ENCODE measurements around the gene SLC5A6.
A peak's percentile ranks its signal among the peaks of the same experiment; 100 is the strongest.

SLC5A6 gene

DNA sequence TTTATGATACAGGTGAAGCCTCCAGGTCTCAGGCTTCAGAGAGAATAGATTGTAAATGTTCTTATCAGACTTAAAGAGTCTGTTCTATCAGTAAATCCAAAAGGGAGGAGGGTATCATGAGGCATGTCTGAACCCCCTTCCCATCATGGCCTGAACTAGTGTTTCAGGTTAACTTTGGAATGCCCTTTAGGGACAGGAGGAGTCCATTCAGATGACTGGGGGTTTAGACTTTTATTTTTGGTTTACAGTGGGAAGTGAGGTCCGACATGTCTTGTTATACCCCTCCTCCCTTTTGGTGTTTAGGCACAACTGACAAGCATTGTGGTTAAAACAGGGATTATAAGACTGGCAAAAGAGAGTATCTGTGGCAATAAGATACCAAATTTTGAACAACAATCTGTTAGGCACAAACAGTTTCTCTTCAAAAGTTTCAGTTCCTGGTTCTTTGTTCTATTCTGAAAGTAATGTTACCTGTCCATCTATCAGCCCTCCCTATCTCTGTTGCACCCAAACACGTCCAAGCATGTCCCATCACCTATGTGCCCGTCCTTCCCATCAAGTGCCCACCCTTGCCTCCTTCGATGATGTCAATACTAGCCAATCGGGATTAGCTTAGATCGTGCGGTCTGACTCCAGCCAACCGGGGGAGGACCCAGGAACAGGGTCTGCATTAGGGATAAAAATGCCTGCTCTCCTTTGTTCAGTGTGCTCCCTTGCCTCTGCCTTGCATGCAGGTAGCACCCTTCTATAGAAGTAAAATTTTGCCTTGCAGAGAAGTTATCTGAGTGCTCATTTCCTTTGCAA lies 46.9 kb downstream of the SLC5A6 start:
- peak; percentile 87 for FAIRE-seq
- no peak for DNase-seq (ENCODE audit: insufficient read length, low spot score)
- TF ChIP-seq SPI1 (IDR thresholded peaks at IDR 0.05; ENCODE audit: low read depth, low read length) (peak; percentile 96), POLR2AphosphoS5 (IDR thresholded peaks at IDR 0.05; ENCODE audit: low read depth, low read length) (no peak)

DNA sequence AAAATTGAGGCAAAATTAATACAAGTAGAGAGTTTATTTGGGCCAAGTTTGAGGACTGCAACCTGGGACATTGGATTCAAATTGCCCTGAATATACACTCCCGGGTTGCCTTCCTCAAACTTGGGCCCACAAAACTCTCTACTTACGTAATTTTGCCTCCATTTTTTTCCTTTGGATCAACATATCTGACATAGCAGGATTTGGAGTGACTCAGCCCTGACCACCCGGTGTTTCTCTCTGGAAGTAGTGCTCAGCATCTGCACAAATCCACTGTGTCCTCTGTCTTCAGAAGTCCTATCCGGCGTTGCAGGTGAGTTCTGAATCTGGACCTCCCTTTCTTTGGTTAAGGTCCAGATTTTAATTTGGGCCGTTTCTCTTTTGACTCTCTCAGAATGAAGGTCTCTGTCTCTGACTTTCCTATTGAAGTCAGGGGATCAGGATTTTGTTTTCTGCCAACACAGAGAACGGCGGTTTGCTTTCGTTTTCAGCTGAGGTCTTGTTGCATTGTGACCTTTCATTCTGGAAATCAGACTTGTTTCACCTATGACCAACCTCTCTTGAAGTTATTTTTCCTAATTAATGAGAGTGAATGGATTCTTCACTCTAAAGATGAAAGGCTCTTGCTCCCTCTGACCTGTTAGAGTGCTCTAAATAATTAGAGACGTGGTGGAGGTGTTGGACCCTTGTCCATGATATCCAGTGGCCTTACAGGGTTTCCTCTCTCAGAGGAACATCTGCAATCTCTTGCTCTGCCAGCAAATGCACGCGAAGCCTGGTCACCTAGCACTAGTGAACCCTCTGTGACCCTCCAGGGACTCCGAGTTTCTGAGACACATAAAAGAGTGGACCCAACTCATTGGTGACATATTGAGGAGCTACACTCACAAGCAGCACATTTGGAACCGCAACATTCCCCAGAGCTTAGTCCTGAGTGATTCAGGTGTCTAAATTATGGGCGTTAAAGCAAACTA lies 49.6 kb downstream of the SLC5A6 start:
- no peak for DNase-seq (ENCODE audit: insufficient read length, low spot score)
- no peak for TF ChIP-seq TAF1 (IDR thresholded peaks at IDR 0.05; ENCODE audit: low read depth, low read length)
- no peak for TF ChIP-seq POLR2AphosphoS5 (IDR thresholded peaks at IDR 0.05; ENCODE audit: low read depth, low read length)
- TF ChIP-seq PAX5 (IDR thresholded peaks at IDR 0.05; ENCODE audit: insufficient read depth, low read length, severe bottlenecking) = no peak
- no peak for TF ChIP-seq POU2F2 (IDR thresholded peaks at IDR 0.05; ENCODE audit: low read depth, low read length)
- no peak for FAIRE-seq

GRCh38 chr2:27160191-27160590 lies 51.9 kb downstream of the SLC5A6 start:
- DNase-seq (ENCODE audit: insufficient read length, low spot score) (no peak), FAIRE-seq (no peak)
- TF ChIP-seq POLR2AphosphoS5 (IDR thresholded peaks at IDR 0.05; ENCODE audit: low read depth, low read length) (no peak), PAX5 (IDR thresholded peaks at IDR 0.05; ENCODE audit: insufficient read depth, low read length, severe bottlenecking) (no peak), SPI1 (IDR thresholded peaks at IDR 0.05; ENCODE audit: low read depth, low read length) (no peak), TAF1 (IDR thresholded peaks at IDR 0.05; ENCODE audit: low read depth, low read length) (no peak), POU2F2 (IDR thresholded peaks at IDR 0.05; ENCODE audit: low read depth, low read length) (no peak), POLR2A (IDR thresholded peaks at IDR 0.05; ENCODE audit: low read depth, low read length) (no peak)

- FAIRE-seq (no peak), DNase-seq (ENCODE audit: insufficient read length, low spot score) (no peak)
- TF ChIP-seq SPI1 (IDR thresholded peaks at IDR 0.05; ENCODE audit: low read depth, low read length) (no peak), TAF1 (IDR thresholded peaks at IDR 0.05; ENCODE audit: low read depth, low read length) (no peak), POLR2A (IDR thresholded peaks at IDR 0.05; ENCODE audit: low read depth, low read length) (no peak), PAX5 (IDR thresholded peaks at IDR 0.05; ENCODE audit: insufficient read depth, low read length, severe bottlenecking) (no peak), POU2F2 (IDR thresholded peaks at IDR 0.05; ENCODE audit: low read depth, low read length) (no peak), POLR2AphosphoS5 (IDR thresholded peaks at IDR 0.05; ENCODE audit: low read depth, low read length) (no peak)
These were observed 52.8 kb downstream of the SLC5A6 start for GRCh38 chr2:27159271-27159670.

- FAIRE-seq (no peak), DNase-seq (ENCODE audit: insufficient read length, low spot score) (no peak)
- no peak for TF ChIP-seq POLR2AphosphoS5 (IDR thresholded peaks at IDR 0.05; ENCODE audit: low read depth, low read length)
- no peak for TF ChIP-seq POLR2A (IDR thresholded peaks at IDR 0.05; ENCODE audit: low read depth, low read length)
- no peak for TF ChIP-seq TAF1 (IDR thresholded peaks at IDR 0.05; ENCODE audit: low read depth, low read length)
- TF ChIP-seq SPI1 (IDR thresholded peaks at IDR 0.05; ENCODE audit: low read depth, low read length) = no peak
- TF ChIP-seq POU2F2 (IDR thresholded peaks at IDR 0.05; ENCODE audit: low read depth, low read length) = no peak
- TF ChIP-seq PAX5 (IDR thresholded peaks at IDR 0.05; ENCODE audit: insufficient read depth, low read length, severe bottlenecking) = no peak
These were observed 53.6 kb downstream of the SLC5A6 start for GRCh38 chr2:27158468-27158867.

DNA sequence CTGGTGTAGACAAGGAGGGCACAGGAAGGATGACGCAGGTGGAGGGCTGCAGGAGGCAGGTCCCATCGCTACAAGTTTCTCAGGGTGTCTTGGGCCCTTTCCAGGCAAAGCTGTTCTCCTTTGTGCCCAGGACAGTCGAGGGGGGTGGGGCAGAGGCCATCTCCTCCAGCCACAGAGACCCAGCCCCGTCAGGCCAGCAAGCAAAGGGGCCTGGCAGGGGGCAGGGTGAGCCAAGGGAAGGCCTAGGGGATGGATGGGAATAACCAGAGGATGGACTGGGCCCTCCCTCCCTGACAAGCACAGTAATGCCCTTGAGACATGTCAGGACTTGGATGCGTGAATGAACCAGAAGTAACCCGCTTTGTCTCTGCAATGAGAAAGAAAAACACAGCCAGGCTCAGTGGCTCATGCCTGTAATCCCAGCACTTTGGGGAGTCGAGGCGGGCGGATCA lies 57.0 kb downstream of the SLC5A6 start:
- DNase-seq (ENCODE audit: insufficient read length, low spot score) (no peak), FAIRE-seq (no peak)
- TF ChIP-seq POLR2AphosphoS5 (IDR thresholded peaks at IDR 0.05; ENCODE audit: low read depth, low read length) = no peak
- no peak for TF ChIP-seq PAX5 (IDR thresholded peaks at IDR 0.05; ENCODE audit: insufficient read depth, low read length, severe bottlenecking)
- no peak for TF ChIP-seq TAF1 (IDR thresholded peaks at IDR 0.05; ENCODE audit: low read depth, low read length)
- TF ChIP-seq SPI1 (IDR thresholded peaks at IDR 0.05; ENCODE audit: low read depth, low read length) = no peak
- no peak for TF ChIP-seq POLR2A (IDR thresholded peaks at IDR 0.05; ENCODE audit: low read depth, low read length)

- DNase-seq (ENCODE audit: insufficient read length, low spot score) (no peak), FAIRE-seq (no peak)
- TF ChIP-seq POLR2A (IDR thresholded peaks at IDR 0.05; ENCODE audit: low read depth, low read length) = no peak
- TF ChIP-seq PAX5 (IDR thresholded peaks at IDR 0.05; ENCODE audit: insufficient read depth, low read length, severe bottlenecking) = no peak
- no peak for TF ChIP-seq POU2F2 (IDR thresholded peaks at IDR 0.05; ENCODE audit: low read depth, low read length)
- TF ChIP-seq POLR2AphosphoS5 (IDR thresholded peaks at IDR 0.05; ENCODE audit: low read depth, low read length) = no peak
- TF ChIP-seq SPI1 (IDR thresholded peaks at IDR 0.05; ENCODE audit: low read depth, low read length) = no peak
- TF ChIP-seq TAF1 (IDR thresholded peaks at IDR 0.05; ENCODE audit: low read depth, low read length) = no peak
These were observed 57.6 kb downstream of the SLC5A6 start for GRCh38 chr2:27154488-27154887.

DNA sequence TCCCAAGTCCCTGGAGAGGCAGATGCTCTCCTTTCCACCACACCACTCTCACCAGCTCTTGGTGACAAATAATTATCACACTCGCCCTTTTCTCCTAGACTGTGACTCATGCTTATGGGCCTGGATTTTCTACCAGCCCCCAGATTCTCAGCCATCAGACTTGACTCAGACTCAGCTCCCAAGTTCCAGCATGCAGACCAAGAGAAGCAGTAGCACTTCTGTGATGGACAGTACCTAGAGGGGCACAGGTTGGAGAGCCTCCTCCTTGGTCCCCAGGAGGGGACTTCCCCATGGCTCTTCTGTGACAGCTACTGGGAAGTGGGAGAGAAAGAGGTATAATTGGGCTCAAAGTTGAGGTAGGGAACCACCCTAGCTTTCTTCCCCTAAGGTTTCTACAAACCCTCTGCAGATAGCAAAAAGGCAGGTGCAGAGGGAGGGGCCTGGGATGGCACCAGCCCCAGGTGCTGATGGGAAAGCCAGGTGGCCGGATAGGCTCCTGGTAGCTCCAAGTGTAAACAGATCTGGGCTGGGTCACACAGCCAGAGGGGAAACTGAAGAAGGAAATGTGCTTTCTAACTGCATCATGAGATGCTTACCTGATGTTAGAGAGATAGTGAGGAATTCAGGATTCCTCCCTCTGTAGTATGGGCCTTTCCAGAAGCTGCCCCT lies 59.1 kb downstream of the SLC5A6 start:
- TF ChIP-seq PAX5 (IDR thresholded peaks at IDR 0.05; ENCODE audit: insufficient read depth, low read length, severe bottlenecking) (no peak), POLR2AphosphoS5 (IDR thresholded peaks at IDR 0.05; ENCODE audit: low read depth, low read length) (no peak), POLR2A (IDR thresholded peaks at IDR 0.05; ENCODE audit: low read depth, low read length) (no peak), SPI1 (IDR thresholded peaks at IDR 0.05; ENCODE audit: low read depth, low read length) (no peak), TAF1 (IDR thresholded peaks at IDR 0.05; ENCODE audit: low read depth, low read length) (no peak), POU2F2 (IDR thresholded peaks at IDR 0.05; ENCODE audit: low read depth, low read length) (no peak)
- peak; percentile 56 for FAIRE-seq
- no peak for DNase-seq (ENCODE audit: insufficient read length, low spot score)
